B cell (primary cell): ENCODE results near the gene NPHP4.

Experiments
- EZH2 ChIP-seq: IDR thresholded peaks from 2 replicates; pipeline ENCODE4 v1.6.1; 2012; ENCODE audit warnings: borderline replicate concordance, low read depth, mild to moderate bottlenecking, moderate library complexity, low read length; ENCODE audit not compliant: insufficient read depth, poor library complexity, severe bottlenecking
- TF ChIP-seq, protein P1 (sequence below): fragments of 200-600 bp; IDR thresholded peaks from one replicate; pipeline ENCODE4 v1.8.0; 2022; ENCODE audit warnings: antibody characterized with exemption, mild to moderate bottlenecking

DNA sequence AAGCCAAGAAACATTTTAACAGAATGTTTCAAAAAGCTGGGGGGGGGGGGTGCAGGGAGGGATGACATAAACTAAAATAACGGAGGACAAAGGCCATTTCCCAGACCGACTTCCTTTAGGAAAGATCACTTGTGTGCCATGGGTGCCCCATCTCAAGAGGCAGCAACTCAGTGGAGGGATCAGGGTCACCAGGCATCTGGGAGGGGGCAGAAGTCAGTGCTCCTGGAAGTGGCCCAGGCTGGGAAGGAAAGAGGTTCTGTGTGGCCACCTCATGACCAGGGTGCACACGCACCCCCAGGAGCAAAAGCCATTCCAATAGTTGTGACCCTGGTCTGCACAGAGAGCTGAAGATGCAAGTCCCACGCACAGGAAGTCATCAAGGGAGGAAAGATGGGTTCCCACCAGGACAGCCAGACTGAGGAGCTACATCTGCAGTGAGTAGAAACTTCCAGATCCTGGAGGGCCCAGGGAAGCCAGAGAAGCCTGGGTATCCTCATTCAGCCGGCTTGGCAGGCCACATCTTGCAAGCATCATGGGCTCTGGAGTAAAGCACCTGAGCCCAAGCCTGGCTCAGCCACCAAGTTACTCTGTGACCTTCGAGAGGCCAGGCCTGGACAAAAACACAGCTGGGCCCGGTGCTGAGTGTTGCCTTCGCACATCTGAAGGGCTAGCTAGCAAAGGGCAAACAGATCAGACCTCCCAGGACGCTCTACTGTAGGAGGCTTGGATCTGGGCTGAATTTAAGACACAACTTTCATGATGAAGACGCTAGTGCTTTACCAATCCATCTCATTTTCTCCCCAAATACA, 36.0 kb downstream of the NPHP4 start:
- TF ChIP-seq EZH2: no peak
- TF ChIP-seq, protein P1, sequence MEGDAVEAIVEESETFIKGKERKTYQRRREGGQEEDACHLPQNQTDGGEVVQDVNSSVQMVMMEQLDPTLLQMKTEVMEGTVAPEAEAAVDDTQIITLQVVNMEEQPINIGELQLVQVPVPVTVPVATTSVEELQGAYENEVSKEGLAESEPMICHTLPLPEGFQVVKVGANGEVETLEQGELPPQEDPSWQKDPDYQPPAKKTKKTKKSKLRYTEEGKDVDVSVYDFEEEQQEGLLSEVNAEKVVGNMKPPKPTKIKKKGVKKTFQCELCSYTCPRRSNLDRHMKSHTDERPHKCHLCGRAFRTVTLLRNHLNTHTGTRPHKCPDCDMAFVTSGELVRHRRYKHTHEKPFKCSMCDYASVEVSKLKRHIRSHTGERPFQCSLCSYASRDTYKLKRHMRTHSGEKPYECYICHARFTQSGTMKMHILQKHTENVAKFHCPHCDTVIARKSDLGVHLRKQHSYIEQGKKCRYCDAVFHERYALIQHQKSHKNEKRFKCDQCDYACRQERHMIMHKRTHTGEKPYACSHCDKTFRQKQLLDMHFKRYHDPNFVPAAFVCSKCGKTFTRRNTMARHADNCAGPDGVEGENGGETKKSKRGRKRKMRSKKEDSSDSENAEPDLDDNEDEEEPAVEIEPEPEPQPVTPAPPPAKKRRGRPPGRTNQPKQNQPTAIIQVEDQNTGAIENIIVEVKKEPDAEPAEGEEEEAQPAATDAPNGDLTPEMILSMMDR: no peak
